Left cardiac atrium (tissue), 4 donors: ENCODE data around the gene ARID3A. TPM values are rescaled to one million over a fixed set of nuclear protein-coding genes. Genes with fewer than 3 reads are reported as not detected.

Experiments
- ATAC-seq, 2 donors: fragments of 200-7000 bp; cut with Tn5 transposase; one replicate each; pipeline ENCODE4 v1.9.1; 2020; ENCODE audit warnings: mild to moderate bottlenecking in 2 of 2, moderate library complexity in 2 of 2
- DNase-seq: peaks from one replicate; pipeline ENCODE4 v3.0.0-alpha.2; 2020
- intact Hi-C, 2 donors: fragments of 100-400 bp; cut with DNase I; formaldehyde crosslinking; loops; one replicate each; pipeline versions ENCODE4 v1.14.1 to v1.15.1; 2022 to 2023
- total RNA-seq, 2 donors: library from RNA; stranded (reverse); fragmentation: NEBNext Ultra II Directional; extraction: Animal tissue kit (Norgen Biotek cat#: 25700); gene quantifications; one replicate each; pipeline ENCODE4 v1.2.1, GENCODE V29; 2021
- donor health status: DM: no; HTN: yes; CAD: no.
- donor health status: DM: no; HTN: yes; CAD: no; lungs with severe emphysema.
- donor health status: DM: yes; HTN: yes; CAD: no.
- donor health status: Dilated cardiomyopathy.

Gene ARID3A
- total RNA-seq, 2 donors from 2014 or later: 5.3 to 5.8 TPM

DNA sequence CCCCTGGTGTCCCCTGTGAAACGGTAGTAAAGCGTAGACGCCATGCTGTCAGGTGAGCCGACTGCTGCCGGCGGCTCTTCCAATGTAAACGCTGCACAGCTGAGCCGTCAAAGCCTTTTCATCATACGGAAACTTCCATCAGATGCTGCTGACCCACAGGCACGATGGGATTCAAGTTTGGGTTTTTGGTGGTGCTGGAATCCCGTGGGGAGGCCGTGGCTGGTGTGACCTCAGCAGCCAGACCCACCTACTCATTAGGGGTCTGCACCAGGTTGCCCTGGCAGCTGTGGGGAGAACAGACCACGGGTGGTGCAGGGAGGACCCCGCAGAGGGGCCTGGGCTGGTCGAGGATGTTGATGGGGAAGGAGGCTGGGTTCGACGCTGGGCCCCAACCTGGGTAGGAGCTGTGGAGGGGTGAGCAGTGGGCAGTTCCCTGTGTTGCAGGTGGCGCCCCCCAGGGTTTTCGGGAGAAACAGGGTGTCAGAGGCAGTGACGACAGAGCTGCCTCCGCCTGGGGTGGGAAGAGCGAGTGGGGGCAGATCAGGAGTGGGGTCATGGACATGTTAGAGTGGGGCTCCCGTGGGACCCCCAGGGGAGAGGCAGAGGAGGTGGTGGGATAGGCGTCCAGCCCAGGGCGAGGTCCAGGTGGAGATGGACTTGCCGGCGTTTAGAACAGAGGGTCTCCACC, 81.0 kb downstream of the ARID3A start:
- ATAC-seq (no peak), DNase-seq (no peak)
- intact Hi-C loops: no loop called here

DNA sequence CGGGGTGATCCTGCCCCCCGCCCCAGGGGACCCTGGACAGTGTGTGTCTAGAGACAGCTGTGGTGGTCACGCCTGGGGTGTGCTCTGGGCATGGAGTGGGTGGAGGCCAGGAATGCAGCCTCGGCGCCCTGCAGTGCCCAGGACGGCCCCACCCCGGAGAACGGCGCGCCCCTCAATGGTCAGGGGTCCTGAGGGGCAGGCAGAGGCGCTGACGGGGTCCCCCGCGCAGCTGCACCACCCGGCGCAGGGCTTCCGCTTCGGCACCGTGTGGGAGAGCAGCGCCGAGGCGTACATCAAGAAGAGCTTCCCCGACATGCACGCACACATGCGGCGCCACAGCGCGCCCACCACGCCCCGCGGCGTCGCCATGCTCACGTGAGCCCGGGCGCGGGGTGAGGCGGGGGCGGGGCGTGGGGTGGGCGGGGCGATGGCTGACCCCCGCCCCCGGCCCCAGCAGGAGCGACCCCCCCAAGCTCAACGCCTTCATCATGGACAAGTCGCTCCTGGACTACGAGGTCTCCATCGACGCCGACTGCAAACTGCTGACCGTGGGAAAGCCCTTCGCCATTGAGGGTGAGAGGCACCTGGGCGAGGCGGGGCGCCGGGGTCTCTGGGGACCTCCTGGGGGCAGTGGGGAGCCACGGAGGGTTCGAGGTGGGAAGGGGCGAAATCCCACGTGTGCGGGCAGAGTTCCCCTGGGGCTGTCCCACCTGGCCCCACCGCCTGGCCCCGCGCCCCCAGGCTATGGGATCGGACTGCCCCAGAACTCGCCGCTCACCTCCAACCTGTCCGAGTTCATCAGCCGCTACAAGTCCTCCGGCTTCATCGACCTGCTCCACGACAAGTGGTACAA, 81.8 kb downstream of the ARID3A start:
- no peak for ATAC-seq
- intact Hi-C loops: no loop called here
- DNase-seq: no peak

DNA sequence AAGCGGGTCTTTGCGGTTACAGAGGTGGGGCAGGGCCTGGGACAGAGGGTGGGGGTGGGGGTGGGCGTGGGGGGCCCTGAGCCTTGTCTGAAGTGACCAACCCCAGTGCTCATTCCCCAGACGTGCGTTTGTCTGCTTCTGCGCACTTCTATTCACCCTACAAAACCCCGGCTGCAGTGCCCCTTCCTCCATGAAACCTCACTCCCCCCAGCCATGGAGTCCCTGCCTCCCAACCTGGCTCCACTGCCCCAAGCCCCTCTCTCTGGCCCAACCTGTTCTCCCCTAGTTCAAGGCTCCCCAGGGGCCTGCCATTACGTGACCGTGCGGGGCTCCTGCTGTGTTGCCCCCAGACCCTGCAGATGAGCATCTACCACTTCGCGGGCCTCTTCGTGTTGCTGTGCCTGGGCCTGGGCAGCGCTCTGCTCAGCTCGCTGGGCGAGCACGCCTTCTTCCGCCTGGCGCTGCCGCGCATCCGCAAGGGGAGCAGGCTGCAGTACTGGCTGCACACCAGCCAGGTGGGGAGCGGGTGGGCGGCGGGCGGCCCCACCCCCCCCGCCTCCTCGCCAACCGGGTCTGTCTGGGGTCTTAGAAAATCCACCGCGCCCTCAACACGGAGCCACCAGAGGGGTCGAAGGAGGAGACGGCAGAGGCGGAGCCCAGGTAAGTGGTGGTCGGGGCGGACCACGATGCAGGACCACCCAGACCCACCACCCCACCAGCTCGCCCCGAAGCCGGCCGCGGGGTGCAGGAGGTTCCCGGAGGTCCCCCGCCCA, 82.6 kb downstream of the ARID3A start:
- intact Hi-C loops: no loop called here
- ATAC-seq (no peak), DNase-seq (no peak)

DNA sequence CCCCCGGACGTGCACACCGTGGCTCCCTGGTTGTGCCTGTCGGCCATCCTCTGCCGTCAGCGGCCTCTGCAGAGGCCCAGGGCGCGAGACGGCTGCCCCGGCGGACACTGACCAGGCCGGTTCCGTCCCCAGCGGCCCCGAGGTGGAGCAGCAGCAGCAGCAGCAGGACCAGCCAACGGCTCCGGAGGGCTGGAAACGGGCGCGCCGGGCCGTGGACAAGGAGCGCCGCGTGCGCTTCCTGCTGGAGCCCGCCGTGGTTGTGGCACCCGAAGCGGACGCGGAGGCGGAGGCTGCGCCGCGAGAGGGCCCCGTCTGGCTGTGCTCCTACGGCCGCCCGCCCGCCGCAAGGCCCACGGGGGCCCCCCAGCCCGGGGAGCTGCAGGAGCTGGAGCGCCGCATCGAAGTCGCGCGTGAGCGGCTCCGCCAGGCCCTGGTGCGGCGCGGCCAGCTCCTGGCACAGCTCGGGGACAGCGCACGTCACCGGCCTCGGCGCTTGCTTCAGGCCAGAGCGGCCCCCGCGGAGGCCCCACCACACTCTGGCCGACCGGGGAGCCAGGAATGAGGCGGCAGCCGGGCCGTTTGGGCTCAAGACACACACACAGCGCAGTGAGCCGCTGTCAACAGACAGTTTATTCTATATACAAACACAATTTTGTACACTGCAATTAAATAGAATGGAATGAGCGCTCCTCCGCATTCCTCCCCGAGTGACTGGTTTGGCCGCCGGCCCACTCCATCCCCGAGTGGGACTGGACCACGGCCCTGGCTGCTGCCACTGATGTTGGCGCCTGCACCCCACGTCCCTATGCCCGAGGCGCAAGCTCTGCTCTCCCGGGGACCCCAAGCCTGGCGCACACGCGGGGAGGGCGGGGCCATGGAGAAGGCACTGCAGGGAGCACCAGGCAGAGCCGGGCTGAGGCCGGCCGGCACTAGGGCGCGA, 83.5 kb downstream of the ARID3A start:
- intact Hi-C loops: no loop called here
- ATAC-seq: peak; percentile 50 to 75
- peak; percentile 65 for DNase-seq

DNA sequence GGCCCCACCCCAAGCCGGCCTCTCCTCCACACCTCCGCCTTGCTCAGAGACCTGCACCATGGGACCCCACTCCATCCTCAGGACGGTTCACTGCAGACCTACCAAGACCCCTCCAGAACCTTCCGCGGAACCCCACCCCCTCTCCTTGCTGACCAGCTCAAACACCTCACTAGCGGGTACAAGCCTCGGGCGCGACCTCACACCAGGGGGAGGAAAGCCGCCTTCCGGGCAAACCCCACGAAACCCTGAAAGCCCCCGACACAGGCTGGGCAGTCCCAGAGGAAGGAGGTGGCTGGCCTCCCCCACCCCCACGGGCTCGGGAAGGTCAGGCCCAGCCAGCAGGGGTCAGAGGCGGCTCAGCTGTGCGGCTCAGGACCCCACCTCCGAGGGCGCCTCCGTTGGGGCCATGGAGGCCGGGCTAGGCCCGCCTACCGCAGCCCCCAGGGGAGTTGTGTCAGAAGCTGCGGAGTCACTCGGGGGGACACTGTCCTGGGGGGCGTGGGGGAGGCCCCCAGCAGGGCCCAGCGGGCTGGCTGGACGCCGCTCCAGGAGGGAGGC, 84.2 kb downstream of the ARID3A start:
- DNase-seq (no peak), ATAC-seq (no peak)
- intact Hi-C loops: no loop called here

DNA sequence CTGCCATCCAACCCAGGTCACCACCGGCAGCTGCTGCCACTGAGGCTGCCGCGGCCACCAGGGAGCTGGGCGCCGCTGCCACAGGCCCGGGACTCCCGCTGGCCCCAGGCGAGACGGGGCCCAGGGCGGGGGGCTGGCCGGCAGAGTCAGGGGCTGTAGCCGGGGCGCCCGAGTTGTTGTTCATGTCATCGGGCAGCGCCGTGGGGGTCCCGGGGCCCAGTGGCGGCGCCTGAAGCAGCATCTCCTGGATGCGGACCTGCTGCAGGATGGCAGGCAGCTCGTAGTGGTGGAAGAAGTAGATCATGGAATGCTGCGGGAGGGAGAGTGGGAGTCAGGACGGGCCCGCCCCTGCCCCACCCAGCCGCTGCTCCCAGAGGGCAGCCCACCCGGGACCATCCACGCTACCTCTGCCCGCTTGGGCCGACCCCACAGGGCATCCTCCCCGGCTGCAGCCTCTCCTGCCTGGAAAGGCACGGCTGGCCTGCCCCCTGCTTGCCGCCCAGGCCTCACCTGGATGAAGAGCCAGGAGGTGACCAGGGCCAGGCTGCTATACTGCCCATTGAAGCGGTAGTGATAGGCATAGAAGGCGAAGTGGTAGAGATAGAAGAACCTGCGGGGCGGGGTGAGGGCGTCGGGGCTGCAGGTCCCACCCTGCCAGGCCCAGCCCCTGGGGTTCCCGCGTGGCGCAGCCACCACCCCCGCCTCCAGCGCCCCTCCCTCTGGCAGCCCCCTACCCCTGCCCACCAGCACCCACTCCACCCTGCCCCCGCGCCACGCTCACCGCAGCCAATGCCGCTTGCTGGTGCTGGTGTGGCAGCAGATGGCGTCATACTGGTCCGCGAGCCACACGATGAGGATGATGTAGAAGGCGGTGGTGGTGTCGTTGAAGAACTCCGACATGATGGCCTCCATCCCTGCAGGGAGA, 85.0 kb downstream of the ARID3A start:
- intact Hi-C loops: no loop called here
- ATAC-seq (no peak), DNase-seq (no peak)

DNA sequence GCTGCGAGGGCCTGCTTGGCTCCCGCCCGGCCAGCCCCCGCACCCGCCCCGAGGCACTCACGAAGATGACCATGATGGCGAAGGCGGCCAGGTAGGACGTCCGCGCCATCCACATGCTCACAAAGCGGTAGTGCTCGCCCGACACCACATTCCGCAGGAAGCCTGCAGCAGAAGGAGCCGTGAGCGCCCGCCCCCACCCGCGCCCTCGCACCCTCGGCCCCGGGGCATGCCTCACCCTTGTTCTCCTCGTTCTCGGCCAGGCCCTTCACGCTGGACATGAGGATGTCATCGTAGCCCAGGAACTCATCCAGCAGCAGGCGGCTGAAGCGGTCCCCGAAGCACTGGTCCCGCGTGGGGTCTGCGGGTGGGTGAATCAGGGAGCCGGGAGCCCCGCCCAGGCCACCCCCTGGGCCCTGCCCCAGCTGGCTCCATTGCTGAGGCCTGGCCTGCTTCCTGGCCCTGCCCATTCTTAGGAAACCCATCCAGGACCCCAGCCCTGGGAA, 86.0 kb downstream of the ARID3A start:
- DNase-seq (no peak), ATAC-seq (no peak)
- intact Hi-C loops: no loop called here

DNA sequence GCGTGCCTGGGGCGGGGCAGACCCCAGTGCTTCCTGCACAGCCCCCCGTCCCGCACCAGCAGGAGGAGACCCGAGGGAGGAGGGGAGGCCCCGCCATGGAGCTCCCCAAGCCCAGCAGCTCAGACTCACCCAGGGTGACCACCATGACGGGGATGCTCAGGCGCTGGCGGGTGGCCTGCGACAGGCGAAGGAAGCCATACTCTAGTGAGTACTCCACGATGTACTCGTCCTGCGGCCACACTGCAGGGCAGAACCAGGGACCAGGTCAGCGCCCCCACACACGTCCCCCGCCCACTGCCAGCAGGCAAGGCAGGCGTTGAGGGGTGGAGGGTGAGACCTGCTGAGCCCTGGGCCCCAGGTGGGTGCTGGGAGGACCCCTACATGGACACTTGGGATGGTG, 86.5 kb downstream of the ARID3A start:
- intact Hi-C loops: no loop called here
- ATAC-seq (no peak), DNase-seq (no peak)

DNA sequence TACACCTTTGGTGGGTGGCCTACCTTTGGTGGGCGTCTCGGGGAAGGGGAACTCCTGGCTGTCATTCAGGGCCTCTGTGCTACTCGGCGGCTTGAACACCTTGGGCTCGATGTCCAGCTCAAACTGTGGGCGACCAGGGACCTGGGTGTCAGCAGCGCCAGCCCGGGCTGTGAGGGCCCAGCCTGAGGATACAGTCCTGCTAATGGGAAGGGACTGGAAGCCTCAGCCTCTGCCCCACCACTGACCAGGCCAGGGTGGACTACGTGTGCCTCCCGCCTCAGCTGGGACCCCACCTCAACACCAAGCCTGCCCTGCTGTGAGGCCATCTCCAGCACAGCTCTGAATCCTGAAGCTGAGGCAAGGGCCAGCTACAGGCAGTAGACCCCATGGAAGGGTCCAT, 87.4 kb downstream of the ARID3A start:
- intact Hi-C loops: no loop called here
- DNase-seq (no peak), ATAC-seq (no peak)

DNA sequence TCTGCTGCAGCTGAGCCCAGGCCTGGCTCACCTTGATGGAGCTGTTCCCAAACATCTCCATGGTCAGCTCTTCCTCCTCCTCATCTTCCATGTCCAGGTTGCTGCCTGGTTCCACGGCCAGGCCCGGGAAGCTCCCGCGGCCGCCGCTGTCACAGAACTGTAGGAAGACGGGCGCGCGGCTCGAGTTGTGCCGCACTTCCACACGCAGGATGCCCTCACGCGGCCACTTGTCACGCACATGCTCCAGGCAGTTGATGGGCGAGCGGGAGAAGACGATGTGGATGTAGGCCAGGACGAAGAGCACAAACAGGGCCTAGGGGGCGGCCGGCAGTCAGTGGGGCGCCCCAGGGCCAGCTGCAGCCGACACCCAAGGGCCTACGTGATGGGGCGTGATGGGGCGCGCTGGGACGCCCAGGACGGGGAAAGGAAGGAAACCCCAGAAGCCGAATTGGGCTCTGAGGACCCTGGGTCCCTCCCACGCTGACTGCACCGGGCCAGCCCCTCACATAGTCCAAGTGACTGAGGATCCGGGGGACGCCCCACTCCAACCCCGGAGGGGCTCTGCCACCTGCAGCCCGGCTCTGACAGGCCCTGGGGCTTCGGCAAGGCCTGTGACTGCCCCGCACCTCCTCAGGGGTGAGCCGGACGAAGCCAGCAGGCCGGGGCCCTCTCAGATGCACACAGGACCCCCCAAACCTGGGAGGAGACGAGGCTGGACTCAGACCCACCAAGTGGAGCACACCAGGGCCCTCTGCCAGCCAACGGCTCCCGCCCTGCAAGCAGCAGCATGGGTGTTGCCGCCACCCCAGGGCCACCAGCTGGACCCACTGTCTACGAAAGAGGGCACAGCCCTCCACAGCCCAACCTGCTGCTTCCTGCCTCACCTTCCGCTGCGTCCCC, 88.6 kb downstream of the ARID3A start:
- DNase-seq: no peak
- intact Hi-C loops: no loop called here
- no peak for ATAC-seq

DNA sequence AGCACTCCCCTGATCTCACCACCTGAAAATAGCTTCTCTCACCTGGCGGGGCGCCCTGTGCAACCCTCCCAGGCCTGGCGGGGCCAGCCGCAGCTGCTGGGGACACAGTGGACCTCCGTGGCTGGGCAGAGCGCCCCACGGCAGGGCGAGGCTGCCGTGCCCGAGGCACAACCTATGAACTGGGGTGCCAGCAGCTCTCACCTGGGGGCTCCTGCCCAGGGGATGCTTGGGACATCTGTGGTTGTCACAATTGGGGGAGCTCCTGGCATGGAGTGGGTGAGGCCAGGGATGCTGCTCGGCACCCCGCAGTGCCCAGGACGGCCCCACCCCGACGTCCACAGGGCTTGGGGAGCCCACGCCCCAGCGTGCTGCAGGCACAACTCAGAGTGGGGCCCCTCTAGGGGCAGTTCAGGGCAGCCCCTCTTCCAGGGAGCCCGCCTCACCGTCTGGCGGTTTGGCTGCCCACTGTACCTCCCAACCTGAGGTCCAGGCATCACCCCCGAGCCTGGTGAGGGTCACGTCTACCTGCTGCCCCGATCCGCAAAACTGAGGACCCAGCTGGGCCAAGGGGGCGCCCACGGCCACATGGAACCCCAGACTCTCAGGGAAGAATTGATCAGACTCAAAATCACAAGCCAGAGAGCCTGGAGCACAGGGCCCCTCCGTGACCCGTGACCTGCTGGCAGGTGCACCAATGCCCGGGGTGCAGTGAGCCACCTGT, 89.4 kb downstream of the ARID3A start:
- DNase-seq (no peak), ATAC-seq (no peak)
- intact Hi-C loops: no loop called here

DNA sequence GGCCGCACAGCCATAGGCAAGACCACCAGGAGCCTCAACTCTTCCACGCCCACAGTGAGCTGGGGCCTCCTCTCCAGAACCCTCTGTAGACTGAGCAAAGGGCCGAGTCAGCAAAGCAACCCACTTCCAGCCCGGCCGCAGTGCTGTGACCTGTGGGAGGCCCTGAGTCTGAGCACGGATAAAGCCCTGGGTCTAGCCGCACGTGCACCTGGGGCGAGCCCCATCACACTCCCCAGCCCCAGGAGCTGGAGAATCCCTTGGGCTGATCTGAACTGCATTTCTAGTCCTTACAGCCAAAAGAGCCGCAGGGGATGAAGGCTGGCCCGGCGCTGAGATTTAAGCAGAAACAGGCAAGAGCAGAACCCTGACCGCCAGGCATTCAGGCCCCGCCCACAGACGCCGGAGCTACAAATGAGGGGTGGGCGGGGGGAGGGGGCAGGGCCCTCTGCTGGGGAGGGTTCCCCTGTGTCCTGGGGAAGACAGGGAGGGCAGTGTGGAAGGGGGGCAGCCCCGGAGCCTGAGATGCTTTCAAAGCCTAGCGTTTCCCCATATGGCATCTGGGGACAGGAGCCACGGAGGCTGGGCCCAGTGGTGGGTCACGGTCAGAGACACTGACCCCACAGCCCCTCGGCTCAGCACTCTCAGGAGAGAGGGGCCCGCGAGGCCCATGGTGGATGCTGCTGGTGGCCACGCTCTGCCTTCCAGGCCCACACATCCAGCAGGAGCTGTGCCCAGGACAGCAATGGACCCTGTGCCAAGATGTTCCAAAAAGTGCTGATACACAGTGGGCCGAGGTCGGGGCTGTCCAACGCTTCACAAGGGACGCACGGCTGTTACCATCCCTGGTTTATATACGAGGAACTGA, 90.2 kb downstream of the ARID3A start:
- ATAC-seq (no peak), DNase-seq (no peak)
- intact Hi-C loops: no loop called here

DNA sequence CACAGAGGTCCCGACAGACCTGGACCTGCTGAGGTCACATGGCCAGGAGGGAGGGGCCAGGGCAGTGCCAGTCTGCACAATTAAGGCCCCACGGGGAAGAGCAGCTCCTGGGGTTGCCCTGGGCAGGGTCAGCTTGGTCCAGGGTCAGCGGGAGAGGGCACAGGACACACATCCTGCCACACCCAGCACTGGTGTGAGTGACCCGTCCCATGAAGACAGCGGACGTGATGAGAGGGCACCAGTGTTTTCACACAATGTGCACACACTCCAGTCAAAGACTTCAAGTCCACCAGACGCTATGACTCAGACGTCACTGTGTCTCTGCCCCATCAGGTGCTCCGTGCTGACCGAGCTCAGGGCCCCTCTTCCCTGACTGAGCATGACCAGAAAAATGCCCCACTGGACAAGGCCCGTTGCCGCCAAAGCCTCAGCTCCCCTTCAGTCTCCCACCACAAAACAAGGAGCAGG, 90.8 kb downstream of the ARID3A start:
- ATAC-seq (no peak), DNase-seq (no peak)
- intact Hi-C loops: no loop called here

DNA sequence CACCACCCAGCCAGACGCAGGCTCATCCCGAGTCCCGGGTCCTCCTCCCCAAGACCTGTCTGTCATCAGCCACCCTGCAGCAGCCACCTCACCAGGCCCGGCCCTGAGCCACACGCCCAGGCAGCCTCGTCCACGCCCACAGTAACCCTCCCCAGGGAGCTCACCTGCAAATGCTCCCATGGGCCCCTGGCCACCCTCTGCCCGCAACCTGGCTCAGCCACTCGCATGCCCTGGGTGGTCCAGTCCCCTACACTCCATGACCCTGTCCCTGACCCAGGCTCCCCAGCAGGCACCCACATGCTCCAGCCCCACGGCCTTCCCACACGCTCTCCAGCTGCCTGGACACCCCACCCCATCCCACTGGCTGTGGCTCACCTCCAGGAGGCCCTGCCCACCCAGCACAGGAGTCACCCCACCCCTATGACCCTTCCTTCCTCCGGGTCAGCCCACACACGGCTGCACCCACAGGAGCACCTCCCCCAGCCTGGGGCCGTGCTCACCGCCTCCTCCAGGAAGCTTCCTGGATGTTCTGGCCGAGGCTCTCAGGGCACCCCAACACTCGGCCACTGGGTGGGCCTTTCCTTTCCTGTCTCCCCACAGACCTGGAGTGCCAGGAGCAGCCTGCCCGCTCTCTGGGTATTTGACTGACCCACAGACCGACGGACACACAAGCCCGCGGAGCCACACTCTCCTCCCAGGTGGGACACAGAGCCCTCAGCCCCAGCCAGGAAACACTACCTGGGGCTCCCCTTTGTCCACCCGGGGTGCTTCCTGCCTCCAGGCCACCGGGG, 91.5 kb downstream of the ARID3A start:
- peak in 1 of 2 donors; percentile 0 for ATAC-seq
- intact Hi-C loops: no loop called here
- DNase-seq: peak; percentile 49
